ENCODE data around the gene IL6.

DNA sequence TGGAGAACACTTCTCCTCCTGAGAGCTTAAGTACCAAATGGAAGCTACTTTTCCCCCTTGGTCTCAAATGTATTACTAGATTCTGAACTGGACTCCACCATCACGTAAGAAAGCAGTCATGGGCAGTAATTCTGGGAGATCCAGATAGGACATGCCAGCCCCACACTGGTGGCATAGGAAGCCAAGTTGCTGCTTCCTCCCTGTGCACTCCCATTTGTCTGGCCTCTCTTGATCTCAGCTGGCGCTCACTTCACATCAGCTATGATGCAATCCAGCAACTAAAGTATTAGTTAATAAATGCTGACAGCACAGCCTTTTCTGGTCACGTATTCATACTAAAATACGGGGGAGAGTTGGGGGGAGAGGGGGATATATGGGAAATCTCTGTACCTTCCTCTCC, 3.4 kb upstream of the IL6 start:
- TF ChIP-seq, protein P1, sequence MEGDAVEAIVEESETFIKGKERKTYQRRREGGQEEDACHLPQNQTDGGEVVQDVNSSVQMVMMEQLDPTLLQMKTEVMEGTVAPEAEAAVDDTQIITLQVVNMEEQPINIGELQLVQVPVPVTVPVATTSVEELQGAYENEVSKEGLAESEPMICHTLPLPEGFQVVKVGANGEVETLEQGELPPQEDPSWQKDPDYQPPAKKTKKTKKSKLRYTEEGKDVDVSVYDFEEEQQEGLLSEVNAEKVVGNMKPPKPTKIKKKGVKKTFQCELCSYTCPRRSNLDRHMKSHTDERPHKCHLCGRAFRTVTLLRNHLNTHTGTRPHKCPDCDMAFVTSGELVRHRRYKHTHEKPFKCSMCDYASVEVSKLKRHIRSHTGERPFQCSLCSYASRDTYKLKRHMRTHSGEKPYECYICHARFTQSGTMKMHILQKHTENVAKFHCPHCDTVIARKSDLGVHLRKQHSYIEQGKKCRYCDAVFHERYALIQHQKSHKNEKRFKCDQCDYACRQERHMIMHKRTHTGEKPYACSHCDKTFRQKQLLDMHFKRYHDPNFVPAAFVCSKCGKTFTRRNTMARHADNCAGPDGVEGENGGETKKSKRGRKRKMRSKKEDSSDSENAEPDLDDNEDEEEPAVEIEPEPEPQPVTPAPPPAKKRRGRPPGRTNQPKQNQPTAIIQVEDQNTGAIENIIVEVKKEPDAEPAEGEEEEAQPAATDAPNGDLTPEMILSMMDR (optimal IDR thresholded peaks at IDR 0.05 in 1 of 3, IDR thresholded peaks at IDR 0.05 in 1 of 3, conservative IDR thresholded peaks at IDR 0.05 in 1 of 3; ENCODE audit: extremely low read depth in 1 of 3, insufficient read depth in 2 of 3, low read length in 3 of 3) = no peak
- no peak for TF ChIP-seq EZH2 (IDR thresholded peaks at IDR 0.05; ENCODE audit: low read length)

All from keratinocyte (primary cell).